Right lobe of liver (tissue), 6 donors: ENCODE data around the gene C1QL1. TPM values are rescaled to one million over a fixed set of nuclear protein-coding genes. Genes with fewer than 3 reads are reported as not detected.

Experiments used
- ATAC-seq, 4 donors: fragments of 200-7000 bp; cut with Tn5 transposase; one replicate each; pipeline ENCODE4 v1.9.1; 2020; ENCODE audit warnings: mild to moderate bottlenecking in 4 of 4, moderate library complexity in 4 of 4
- DNase-seq, 3 donors: peaks; one replicate each; pipeline ENCODE4 v3.0.0-alpha.2; 2020
- H3K27ac ChIP-seq, 3 donors: fragments of 200-600 bp; one replicate each; pipeline ENCODE4 v1.8.0; 2022
- H3K27me3 ChIP-seq, 2 donors: fragments of 200-600 bp; one replicate each; pipeline ENCODE4 v1.8.0; 2022
- H3K36me3 ChIP-seq, 4 donors: fragments of 200-600 bp; sonication (generic) in 1 of 4; one replicate each; pipeline versions ENCODE4 v1.5.1 to v1.8.0; 2017 to 2022; ENCODE audit warnings: control low read depth in 1 of 4
- H3K4me1 ChIP-seq, 4 donors: fragments of 200-600 bp; sonication (generic) in 1 of 4; one replicate each; pipeline versions ENCODE4 v1.5.1 to v1.8.0; 2017 to 2022; ENCODE audit warnings: control low read depth in 1 of 4
- H3K4me3 ChIP-seq, 3 donors: fragments of 200-600 bp; one replicate each; pipeline ENCODE4 v1.8.0; 2022
- H3K9me3 ChIP-seq, 4 donors: fragments of 200-600 bp; sonication (generic) in 1 of 4; one replicate each; pipeline versions ENCODE4 v1.5.1 to v1.8.0; 2017 to 2022; ENCODE audit warnings: control low read depth in 1 of 4
- POLR2A ChIP-seq: fragments of 450-650 bp; IDR thresholded peaks from one replicate; pipeline ENCODE4 v1.6.1; 2017; ENCODE audit warnings: antibody characterized with exemption, mild to moderate bottlenecking
- WGBS: methylation state at CpG from one replicate; pipeline ENCODE4 v1.1.6; 2018; ENCODE audit warnings: low coverage, low lambda C conversion rate; ENCODE audit not compliant: insufficient coverage; ENCODE audit errors: missing lambda C conversion rate; 5-methylcytosine and 5-hydroxymethylcytosine counted together
- intact Hi-C, 2 donors: fragments of 100-400 bp; cut with DNase I; formaldehyde crosslinking; loops; one replicate each; pipeline versions ENCODE4 v1.11.2 to v1.14.1; 2022
- total RNA-seq, 6 experiments: library from RNA; depleted of rRNA in 2 of 6; stranded (reverse); fragments of >200 nt in 2 of 6; fragmentation: NEBNext Ultra II Directional in 3 of 6; extraction: Animal tissue kit (Norgen Biotek cat#: 25700) in 3 of 6; gene quantifications; one replicate each; pipeline versions ENCODE4 v1.1.0 to v1.2.4, GENCODE V29; 2016 to 2023
- TF ChIP-seq, protein P1 (sequence below), 4 donors: fragments of 200-600 bp in 3 of 4; fragments of 450-650 bp in 1 of 4; IDR thresholded peaks; one replicate each; pipeline versions ENCODE4 v1.5.1 to v1.8.0; 2016 to 2022; ENCODE audit warnings: antibody characterized with exemption in 4 of 4, mild to moderate bottlenecking in 2 of 4
- donor health status: DM: no; HTN: yes; CAD: no.
- donor health status: DM: no; HTN: no; CAD: no.
- donor health status: DM: no; HTN: no; CAD: no.
- donor health status: DM: no; HTN: yes; CAD: no.
- donor health status: DM: no; HTN: yes; CAD: no.

Gene C1QL1
- total RNA-seq, 6 experiments from 2014 or later: 0.31 to 0.62 (median 0.38) TPM; not detected in 2

DNA sequence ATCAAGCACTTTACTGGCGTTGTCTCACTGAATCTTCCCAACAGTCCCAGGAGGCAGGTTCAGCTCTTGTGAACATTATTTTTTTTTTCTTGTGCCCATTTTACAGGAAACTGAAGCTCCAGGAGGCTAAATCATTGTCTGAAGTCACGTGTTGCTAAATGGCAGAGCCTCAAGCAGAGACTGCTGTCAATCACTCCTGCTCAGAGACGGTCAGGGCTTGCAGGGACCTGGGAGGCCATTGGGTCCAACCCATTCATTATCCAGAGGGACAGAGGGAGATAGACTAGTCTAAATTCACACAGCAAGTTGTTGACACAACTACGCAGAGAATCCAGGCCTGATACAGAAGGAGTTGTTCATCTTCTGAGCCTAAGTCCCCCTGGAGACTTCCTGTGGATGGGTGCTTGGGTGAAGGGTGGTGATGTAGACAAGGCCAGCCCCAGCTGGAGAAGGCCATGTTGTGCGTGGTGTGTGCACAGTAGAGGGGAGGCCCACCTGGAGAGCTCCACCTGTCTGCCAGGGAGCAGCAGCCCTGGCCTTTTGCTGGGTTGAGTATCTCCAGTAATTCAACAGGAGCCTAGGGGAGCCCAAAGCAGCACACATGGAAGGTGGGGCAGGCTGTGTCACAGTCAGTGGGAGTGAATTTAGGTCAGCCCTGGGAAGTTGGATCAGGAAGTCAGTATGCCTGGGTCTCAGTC lies 24.3 kb upstream of the C1QL1 start:
- no peak overlapping the region for H3K4me3 ChIP-seq
- no peaks in the 10 kb centered on the region for H3K9me3 ChIP-seq
- TF ChIP-seq, protein P1, sequence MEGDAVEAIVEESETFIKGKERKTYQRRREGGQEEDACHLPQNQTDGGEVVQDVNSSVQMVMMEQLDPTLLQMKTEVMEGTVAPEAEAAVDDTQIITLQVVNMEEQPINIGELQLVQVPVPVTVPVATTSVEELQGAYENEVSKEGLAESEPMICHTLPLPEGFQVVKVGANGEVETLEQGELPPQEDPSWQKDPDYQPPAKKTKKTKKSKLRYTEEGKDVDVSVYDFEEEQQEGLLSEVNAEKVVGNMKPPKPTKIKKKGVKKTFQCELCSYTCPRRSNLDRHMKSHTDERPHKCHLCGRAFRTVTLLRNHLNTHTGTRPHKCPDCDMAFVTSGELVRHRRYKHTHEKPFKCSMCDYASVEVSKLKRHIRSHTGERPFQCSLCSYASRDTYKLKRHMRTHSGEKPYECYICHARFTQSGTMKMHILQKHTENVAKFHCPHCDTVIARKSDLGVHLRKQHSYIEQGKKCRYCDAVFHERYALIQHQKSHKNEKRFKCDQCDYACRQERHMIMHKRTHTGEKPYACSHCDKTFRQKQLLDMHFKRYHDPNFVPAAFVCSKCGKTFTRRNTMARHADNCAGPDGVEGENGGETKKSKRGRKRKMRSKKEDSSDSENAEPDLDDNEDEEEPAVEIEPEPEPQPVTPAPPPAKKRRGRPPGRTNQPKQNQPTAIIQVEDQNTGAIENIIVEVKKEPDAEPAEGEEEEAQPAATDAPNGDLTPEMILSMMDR (IDR thresholded peaks at IDR 0.05): no peak
- no peak for TF ChIP-seq POLR2A
- no peak for ATAC-seq
- WGBS: 84% methylated on average over 3 of the region's 5 CpGs
- DNase-seq: no peak
- no peak overlapping the region for H3K27ac ChIP-seq
- H3K27me3 ChIP-seq: no peaks in the 10 kb centered on the region
- no peaks in the 10 kb centered on the region for H3K36me3 ChIP-seq
- intact Hi-C loops: no loop called here
- H3K4me1 ChIP-seq: peaks cover 0 to 4% (median 0%) of the 10 kb centered on the region in 4 donors

DNA sequence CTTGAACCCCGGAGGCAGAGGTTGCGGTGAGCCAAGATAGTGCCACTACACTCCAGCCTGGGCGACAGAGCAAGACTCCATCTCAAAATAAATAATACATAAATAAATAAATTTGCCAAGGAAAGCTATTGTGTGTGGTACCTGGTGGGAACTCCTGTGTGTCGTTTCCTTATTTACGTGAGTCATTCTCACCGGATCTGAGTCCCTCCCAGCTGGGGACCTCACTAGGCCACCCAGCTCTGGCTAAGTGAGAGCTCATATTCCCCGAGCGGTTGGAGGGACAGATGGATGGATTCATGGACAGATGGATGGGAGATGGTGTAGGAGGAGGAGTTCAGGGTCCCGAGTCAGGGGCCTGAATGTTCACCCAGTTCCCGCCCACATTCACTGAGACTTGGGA lies 22.9 kb upstream of the C1QL1 start:
- no peaks in the 10 kb centered on the region for H3K27me3 ChIP-seq
- 78% methylated on average over 9 of the region's 10 CpGs for WGBS
- no peak overlapping the region for H3K27ac ChIP-seq
- H3K9me3 ChIP-seq: no peaks in the 10 kb centered on the region
- DNase-seq: no peak
- no peak for TF ChIP-seq POLR2A
- TF ChIP-seq, protein P1 (IDR thresholded peaks at IDR 0.05): no peak
- intact Hi-C loops: no loop called here
- no peak for ATAC-seq
- peaks cover 0 to 4% (median 0%) of the 10 kb centered on the region in 4 donors for H3K4me1 ChIP-seq
- no peaks in the 10 kb centered on the region for H3K36me3 ChIP-seq
- H3K4me3 ChIP-seq: no peak overlapping the region

DNA sequence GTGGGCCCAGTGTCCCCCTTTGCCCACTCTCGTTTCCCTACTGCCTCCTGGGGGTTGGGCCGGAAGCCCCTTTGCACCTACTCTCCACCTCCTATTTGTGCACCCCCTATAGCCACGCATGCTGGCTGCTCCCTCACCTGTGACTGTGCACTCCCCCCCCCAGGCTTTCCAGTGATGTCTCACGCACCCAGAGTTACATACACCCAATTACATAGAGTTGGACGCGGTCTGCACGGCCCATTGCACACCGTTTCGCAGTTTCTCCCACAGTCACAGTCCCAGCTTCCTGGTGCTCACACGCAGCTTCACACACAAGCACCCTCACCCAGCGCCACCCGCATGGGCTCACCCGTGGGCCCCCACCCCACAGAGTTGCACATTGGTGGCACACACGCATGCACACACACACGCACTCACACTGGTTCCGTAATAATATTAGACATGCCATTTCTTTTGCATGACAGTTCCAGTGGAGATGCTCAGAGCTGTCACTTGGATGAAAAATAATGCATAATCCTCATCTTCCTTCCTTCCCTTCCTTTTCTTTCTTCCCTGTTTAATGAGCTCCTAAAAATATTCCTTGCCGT lies 21.5 kb upstream of the C1QL1 start:
- no peak for TF ChIP-seq POLR2A
- TF ChIP-seq, protein P1 (IDR thresholded peaks at IDR 0.05): no peak
- Histone ChIP-seq H3K4me1 (peaks cover 0 to 4% (median 0%) of the 10 kb centered on the region in 4 donors), H3K9me3 (no peaks in the 10 kb centered on the region), H3K36me3 (no peaks in the 10 kb centered on the region), H3K27me3 (no peaks in the 10 kb centered on the region), H3K4me3 (no peak overlapping the region), H3K27ac (no peak overlapping the region)
- no peak for DNase-seq
- intact Hi-C loops: no loop called here
- ATAC-seq: no peak
- WGBS: 88% methylated on average over 17 of the region's 17 CpGs

DNA sequence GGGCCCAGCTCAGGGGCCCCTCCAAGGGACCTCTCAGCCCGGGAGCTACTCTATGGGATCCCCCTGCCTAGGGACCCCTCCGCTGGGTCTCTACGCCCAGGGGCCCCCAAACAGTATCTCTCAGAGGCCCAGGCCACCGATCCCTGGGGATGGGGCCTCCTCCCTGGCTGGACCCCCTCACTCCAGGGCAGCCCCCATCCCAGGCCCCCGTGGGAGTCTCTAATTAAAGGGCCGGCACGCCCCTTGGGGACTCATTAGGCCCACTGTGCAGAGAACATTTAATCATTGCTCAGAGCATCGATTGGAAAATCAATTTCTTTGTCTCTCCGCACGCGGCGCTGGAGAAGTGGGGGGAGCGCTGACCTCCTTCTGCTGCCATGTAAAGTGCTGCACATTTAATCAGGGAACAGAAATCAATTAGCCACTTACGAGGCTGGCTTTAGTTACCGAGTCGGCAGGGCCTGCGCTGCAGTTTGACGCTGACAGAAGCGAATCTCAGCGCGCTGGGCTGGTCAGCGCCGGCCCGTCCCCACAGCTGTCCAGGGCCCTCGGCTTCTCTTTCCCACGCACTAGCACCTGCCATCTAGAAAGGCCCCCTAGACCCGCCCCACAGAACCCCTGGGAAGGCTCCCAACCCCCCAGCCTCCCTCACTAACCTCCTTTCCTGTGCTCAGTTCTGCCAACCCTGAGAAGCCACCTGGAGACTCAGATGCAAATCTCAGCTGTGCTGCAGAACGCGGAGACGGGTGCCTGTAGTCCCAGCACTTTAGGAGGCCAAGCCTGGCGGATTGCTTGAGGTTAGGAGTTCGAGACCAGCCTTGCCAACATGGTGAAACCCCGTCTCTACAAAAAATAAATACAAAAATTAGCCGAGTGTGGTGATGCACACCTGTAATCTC lies 20.2 kb upstream of the C1QL1 start:
- ATAC-seq: peak; percentile 27 to 48 (median 33)
- H3K27me3 ChIP-seq: no peaks in the 10 kb centered on the region
- 23% methylated on average over 26 of the region's 34 CpGs for WGBS

More for the DNA sequence above, 20.2 kb upstream of the C1QL1 start:
- Histone ChIP-seq H3K4me3 (no peak overlapping the region), H3K9me3 (no peaks in the 10 kb centered on the region), H3K36me3 (no peaks in the 10 kb centered on the region), H3K27ac (no peak overlapping the region), H3K4me1 (peaks cover 0 to 4% (median 0%) of the 10 kb centered on the region in 4 donors)
- no peak for DNase-seq
- TF ChIP-seq, protein P1 (IDR thresholded peaks at IDR 0.05): no peak
- no peak for TF ChIP-seq POLR2A
- intact Hi-C loops: no loop called here
